AG10803 (cell line): ENCODE data around the gene SPPL2A.
A peak's percentile ranks its signal among the peaks of the same experiment; 100 is the strongest.

Experiments used
- DNase-seq: peaks from one replicate; pipeline ENCODE4 v3.0.0; 2010; ENCODE audit warnings: low read depth
- H3K4me3 ChIP-seq: 2 replicates; pipeline ENCODE4 v1.5.1; 2011; ENCODE audit warnings: mild to moderate bottlenecking, low read length, control low read depth
- TF ChIP-seq, protein P1 (sequence below): conservative IDR thresholded peaks from 2 replicates; pipeline ENCODE4 v1.5.1; 2011; ENCODE audit warnings: mild to moderate bottlenecking, low read length, control low read depth, inconsistent platforms

The SPPL2A gene

DNA sequence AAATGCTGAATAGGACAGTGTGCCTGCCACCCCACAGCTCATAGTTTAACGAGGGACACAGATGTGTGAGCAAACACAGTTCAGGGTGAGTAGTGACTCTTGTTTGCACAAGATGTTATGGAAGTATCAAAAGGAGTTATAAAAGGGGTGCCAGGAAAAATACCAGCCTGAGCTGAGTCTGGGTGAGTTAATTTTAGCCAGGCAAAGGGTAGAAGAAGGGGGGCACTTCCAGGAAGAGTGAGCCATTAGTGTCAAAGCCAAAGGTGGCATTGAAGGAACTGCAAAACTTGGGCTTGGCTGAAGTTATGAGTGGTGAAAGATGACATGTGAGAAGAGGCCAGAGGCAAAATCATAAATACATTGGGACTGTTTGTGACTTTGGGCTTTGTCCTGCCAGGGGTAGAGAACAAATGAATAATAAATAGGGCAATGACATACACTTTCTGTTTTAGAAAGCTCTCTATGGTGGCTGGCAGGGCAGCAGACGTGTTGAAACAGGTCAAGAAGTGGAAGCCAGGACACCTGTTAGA is 1.9 kb upstream of the SPPL2A start:
- no peak for DNase-seq
- no peak overlapping the region for H3K4me3 ChIP-seq
- TF ChIP-seq, protein P1, sequence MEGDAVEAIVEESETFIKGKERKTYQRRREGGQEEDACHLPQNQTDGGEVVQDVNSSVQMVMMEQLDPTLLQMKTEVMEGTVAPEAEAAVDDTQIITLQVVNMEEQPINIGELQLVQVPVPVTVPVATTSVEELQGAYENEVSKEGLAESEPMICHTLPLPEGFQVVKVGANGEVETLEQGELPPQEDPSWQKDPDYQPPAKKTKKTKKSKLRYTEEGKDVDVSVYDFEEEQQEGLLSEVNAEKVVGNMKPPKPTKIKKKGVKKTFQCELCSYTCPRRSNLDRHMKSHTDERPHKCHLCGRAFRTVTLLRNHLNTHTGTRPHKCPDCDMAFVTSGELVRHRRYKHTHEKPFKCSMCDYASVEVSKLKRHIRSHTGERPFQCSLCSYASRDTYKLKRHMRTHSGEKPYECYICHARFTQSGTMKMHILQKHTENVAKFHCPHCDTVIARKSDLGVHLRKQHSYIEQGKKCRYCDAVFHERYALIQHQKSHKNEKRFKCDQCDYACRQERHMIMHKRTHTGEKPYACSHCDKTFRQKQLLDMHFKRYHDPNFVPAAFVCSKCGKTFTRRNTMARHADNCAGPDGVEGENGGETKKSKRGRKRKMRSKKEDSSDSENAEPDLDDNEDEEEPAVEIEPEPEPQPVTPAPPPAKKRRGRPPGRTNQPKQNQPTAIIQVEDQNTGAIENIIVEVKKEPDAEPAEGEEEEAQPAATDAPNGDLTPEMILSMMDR = no peak

DNA sequence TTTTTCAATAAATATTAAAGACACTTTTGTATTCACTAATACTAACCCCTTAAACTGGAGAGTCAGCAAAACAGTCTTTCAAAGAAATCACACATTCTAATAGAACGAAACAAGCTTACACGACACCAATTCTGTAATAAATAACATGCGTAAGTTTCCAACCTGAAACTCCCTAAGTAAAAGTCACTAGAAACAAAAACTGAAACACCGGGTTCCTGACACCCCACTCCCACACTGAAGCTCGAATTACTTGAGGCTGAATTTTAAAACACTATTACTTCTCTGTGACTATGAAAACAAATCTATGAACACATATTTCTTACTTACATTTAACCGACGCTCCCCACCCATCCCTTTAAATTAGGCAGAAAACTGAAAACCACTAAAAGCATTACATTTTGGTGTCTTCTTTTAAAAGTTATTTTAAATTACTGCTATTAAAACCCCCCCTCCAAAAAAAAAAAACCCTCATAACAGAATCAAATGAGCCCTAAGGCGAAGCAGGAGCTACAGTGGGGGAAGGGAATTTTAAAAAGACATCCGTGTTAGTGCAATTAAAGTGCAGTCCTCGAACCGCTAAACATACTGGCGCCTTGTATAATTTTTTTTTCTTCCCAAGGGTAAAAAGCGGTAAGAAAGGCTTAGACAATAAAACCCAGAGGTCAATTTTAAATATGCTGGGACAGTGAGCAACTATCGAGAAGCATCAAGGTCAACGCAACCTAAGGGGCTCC is 878 bp downstream of the SPPL2A start:
- peak overlapping the region; percentile 64 for H3K4me3 ChIP-seq
- TF ChIP-seq, protein P1 = no peak
- no peak for DNase-seq

DNA sequence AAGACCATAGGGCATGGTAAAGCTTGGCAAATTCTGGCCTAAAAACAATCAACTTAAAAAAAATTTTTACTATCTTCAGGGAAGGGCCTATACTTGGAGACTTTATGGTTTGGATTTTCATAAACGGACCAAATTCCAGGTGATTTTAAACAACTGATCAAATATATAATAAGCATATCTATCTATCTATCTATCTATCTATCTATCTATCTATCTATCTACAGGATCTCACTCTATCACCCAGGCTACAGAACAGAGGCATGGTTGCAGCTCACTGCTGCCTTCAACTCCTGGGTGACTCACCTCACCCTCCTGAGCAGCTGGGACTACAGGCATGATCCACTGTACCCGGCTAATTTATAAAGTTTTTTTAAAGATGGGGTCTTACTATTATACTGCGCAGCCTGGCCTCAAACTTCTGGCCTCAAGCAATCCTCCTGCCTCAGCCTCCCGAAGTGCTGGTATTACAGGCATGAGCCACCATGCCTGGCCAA is 6.7 kb downstream of the SPPL2A start:
- H3K4me3 ChIP-seq = no peak overlapping the region
- DNase-seq = no peak
- TF ChIP-seq, protein P1 = no peak

DNA sequence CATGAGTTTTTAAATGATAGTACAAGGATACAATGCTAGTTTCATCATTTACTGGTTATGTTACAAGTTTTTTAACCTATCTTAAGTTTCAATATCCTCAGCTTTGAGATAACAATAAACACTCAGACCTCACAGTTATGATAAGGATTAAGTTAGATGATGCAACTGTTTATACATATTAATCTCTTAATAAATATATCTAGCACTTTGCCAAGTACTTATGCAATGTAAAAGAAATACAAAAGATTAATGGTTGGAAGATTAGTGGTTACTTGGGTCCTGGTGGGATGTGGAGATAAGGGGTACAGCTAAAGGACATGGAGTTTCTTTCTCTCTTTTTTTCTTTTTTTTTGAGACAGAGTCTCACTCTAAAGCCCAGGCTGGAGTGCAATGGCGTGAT is 12.0 kb downstream of the SPPL2A start:
- no peak for DNase-seq
- TF ChIP-seq, protein P1 = no peak
- H3K4me3 ChIP-seq = no peak overlapping the region

DNA sequence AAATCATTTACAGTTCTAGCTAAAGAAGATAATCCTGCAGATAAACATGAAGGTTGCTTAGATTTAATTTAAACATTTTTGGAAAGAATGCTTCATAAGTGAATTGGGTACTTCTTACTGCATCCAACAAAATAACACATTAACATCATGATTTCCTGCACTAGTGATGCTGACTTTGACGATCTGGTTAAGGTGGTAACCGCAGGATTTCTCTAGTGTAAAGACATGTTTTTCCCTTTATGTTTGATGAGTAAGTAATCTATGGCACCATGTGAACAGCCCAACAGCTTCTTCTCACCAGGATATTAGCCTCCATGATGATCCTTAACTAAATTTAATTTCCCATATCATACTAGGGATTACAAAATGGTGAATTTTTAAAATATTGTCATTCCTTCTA is 14.1 kb downstream of the SPPL2A start:
- DNase-seq = no peak
- TF ChIP-seq, protein P1 = no peak

DNA sequence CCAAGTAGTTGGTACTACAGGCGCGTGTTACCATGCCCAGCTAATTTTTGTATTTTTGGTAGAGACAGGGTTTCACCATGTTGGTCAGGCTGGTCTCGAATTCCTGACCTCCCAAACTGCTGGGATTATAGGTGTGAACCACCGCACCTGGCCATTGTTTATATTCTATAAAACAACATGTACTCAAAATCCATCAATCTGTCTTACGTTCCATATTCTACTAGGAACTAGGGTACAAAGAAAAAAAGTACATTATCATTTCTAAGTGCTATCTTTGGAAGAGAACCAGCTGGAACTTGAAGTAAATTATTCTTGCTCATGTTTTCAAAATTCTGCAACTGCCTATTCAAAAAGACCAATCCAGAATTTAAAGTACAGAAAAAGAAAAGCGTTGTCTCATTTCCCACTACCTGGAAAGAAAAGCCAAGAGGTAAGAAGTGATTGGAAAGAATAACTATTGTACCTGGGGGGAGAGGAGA is 15.2 kb downstream of the SPPL2A start:
- H3K4me3 ChIP-seq = no peak overlapping the region
- no peak for DNase-seq
- TF ChIP-seq, protein P1 = no peak

More for the DNA sequence above, 14.1 kb downstream of the SPPL2A start:
- no peak overlapping the region for H3K4me3 ChIP-seq

DNA sequence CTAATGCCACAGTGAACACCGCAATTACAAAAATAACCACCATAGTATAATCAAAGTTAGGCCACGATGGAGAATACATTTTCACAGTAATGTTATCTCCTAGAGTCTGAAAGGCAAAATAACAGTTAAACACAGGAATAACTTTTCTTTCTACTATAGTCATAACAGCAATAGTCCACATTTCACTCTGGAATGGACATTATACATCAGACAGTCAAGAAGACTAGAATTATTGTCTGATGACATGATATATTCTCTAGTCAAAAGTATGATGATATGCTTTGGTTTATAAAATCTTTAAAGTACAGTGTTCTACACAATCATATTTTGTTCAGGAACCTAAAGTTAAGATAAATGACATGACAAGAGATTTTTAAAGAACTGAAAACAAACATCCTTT is 18.0 kb downstream of the SPPL2A start:
- TF ChIP-seq, protein P1 = no peak
- no peak for DNase-seq
- H3K4me3 ChIP-seq = no peak overlapping the region
